ENCODE results near the gene RHOH.

RHOH gene

DNA sequence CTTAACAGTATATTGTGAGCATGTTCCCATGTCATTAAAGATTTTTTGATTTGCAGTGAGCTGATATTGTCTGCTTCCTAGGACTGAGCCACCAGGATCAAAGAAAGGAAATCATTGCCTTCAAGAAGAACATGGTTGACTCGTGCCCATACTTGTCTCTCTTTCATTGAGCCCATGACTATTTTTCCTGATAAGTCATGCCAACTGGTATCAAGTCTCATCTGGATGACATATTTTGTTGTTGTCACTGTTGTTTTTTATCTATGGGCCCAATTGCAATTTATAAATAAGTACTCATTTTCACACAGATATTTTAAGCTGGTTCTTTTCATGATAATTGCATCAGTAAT, 10.2 kb upstream of the RHOH start:
- in situ Hi-C loops (cut with HindIII; ENCODE audit: low sequenced_read_pairs), result no loop called here

DNA sequence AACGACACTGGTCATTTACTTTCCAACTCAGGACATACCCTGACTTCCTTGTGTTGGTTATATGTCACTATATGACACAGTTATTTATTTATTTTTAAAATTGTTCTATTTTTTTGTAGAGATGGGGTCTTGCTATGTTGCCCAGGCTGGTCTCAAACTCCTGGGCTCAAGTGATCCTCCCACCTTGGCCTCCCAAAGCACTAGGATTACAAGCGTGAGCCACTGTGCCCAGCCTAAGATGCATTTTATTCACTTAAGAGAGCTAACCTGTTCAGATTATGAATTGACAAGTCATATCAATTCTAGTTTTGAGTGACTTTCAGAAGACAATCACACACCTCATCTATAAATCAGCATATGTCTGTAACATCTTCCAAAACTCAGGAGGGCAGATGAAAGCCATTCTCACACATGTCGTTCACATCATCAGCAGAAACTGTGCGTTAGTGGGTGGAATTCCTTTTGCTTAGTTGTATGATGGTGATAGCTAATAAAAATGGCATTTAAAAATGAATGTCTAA, 9.4 kb upstream of the RHOH start:
- in situ Hi-C loops (cut with HindIII; ENCODE audit: low sequenced_read_pairs), result no loop called here

DNA sequence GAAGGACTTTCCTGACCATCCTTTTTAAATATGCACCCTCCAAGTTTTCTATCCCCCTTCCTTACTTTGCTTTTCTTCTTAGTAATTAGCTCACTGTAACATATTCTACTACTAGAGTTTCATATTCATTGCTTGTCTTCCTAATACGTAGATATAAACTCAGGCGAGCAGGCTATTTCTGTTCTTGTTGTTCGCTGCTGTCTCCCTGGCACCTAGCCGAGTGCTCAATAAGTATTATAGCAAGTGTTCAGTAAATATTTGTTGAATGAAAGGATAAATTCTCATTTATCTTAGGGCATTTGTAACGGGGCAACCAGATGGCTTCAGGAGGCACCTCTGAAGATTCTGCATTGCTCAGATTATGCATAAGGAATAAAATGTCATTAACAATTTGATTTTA, 6.8 kb upstream of the RHOH start:
- in situ Hi-C loops (cut with HindIII; ENCODE audit: low sequenced_read_pairs), result no loop called here

DNA sequence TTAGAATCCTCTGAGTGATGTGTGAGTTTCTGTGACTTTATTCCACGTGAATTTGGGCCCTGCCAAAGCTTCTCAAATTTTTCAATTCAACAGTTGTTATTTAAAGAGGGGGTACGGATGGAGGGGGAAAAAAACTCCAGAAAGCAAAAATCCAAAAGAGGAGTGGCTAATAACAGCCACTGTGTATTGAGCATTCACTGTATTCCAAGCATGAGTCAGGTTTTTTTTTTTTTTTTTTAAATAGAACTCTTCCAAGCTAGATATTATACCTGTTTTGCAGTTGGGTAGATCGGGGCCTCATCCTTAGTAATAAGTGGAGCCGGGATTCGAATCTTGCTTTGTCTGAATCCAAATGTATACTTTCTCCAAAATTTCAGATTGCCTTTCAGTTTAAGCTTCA, 6.4 kb upstream of the RHOH start:
- in situ Hi-C loops (cut with HindIII; ENCODE audit: low sequenced_read_pairs), result no loop called here

DNA sequence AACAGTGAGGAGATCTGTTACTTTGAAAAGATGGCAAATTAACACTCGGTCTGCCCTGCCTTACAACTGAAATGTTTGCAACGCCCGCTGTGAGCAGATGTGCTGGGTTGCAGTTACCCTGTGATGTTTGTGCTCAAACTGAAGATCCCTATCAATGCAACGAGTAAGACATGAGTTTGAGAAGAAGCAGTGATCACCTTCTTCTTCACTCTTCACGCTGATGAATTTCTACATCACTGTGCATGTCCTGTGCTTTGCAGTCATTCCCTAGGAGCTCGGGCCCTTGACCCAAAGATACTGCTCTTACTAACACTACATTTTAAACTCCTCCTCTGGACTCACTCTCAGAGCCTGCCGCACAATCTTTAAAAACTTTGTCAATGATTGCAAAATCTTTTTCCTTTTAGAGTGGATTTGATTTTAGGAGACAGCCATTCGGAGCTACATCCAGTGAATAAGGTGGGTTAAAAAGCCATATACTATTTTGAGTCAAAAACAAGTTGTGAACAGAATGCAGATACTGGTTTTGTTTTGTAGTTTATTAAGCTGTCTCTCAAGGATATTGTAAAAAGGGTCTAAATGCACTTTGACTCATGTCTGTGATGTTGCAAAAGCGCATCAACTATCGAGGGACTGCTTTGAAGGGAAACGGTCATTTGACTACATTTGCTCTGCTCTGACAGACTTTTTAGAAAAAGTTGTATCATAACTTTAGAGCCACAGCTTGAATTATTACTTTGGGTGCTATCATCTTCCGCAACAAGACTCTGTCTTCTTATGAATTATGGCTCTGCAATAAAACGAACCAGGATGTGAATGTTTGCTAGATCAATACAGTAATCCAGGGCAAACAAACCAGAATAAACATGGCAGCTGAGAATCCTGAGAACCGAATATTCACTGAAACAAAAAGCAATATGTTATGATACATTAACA, 5.7 kb upstream of the RHOH start:
- in situ Hi-C loops (cut with HindIII; ENCODE audit: low sequenced_read_pairs), result no loop called here

DNA sequence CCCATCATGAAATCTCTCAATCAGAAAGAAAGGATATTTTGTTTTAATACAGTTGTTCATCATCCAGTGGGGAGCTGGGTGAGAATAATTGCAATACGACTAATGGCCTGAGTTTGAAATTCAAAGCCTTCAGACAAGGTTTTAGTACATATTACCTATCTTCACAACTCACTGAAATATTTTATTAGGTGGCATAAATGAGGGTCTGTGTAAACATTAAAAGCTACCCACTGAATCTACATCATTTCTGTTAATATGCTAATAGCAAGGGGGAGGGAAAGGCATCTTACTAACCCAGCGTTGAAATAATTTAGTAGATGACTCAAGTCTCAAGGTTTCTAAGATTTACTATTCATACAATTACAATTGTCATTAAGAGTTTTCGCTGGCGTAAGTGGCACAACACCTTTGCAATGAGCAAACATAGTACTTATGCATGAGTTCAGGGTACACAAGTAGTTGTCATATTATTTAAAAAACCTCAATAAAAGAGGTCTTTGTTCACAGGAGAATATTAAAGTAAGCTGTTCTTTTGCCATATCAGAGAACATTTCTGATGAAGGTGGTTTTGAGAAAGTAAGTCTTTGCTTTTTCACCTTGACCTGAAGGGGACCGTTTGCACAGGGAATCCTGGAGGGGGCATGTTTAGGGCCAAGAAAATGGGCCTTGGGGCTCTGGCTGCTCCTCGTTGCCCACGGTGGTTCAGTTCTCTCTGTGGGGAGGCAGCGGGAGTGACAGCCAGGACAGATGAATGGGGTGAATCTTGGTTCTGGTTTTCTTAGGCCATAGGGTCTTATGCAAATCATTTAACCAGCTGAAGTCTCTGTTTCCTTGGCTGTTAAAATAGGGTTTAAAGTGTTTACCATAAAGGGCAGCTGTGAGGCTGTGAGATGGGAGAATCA, 4.5 kb upstream of the RHOH start:
- in situ Hi-C loops (cut with HindIII; ENCODE audit: low sequenced_read_pairs), result no loop called here

DNA sequence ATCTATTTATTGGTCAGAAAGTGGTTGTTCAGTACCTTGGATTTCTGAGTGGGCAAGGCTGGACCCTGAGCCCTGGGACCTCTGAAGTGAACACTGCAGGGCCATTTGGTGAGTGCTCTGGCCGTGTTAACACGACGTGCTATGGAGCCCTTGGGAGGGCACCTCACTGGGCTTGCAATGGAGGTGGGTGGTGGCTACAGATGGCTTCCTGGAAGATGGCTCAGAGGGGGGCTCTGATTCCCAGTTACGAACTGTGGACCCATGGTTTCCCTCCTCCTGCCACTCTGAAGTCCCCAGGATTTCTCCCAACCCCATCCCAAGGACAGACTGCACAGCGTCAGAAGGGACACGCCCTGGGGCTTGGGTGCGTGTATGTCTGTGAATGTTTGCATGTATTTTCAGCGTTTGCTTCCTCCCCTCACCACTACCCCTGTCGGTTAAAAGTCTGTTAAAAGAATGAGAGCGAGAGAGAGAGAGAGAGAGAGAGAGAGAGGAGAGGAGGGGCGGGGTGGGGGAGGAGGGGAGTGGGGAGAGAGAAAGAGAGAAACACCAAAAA, 3.7 kb upstream of the RHOH start:
- in situ Hi-C loops (cut with HindIII; ENCODE audit: low sequenced_read_pairs), result no loop called here

DNA sequence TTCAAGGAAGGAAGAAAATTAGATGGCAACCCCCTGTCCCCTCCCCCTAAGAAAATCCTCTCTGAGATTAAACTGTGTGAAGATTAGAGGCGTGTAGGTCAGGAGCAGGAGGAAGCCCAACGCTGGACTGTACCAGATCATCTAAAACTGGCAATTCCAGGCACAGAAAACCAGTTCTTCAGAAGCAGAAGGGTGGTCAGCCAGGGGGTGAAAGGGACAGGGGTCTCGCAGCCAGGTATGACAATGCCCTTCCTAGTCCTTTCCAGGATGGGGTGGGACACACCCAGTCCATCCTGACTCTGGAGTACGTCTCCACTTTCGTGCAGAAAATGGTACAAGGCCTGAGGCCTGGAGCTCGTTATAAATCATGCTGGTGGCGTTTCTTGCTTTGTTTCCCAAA, 3.3 kb upstream of the RHOH start:
- in situ Hi-C loops (cut with HindIII; ENCODE audit: low sequenced_read_pairs), result no loop called here

DNA sequence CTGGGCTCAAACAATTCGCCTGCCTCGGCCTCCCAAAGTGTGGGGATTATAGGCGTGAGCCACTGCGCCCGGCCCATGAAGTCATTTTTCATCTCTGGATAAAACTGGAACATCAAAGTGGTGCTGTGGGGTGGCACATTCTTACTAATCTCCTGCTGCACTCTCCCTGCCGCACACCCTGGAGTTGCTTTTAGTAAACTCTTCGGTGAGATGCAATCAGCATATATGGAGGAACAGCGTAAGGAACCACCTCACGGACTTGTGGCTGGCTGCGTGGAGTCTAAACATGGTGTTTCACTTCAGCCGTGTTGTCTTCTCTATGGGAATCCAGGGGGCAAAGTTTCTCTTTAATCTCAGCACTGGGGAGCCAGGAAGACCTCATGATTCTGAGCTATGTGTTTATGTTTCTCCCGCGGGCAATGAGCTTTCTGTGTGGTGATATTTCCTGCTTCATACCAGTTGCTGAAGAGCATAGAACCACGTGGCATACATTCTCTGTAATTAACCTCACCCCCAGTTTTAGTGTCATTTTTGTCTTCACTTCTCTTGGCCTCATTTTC, 2.1 kb upstream of the RHOH start:
- in situ Hi-C loops (cut with HindIII; ENCODE audit: low sequenced_read_pairs), result no loop called here

DNA sequence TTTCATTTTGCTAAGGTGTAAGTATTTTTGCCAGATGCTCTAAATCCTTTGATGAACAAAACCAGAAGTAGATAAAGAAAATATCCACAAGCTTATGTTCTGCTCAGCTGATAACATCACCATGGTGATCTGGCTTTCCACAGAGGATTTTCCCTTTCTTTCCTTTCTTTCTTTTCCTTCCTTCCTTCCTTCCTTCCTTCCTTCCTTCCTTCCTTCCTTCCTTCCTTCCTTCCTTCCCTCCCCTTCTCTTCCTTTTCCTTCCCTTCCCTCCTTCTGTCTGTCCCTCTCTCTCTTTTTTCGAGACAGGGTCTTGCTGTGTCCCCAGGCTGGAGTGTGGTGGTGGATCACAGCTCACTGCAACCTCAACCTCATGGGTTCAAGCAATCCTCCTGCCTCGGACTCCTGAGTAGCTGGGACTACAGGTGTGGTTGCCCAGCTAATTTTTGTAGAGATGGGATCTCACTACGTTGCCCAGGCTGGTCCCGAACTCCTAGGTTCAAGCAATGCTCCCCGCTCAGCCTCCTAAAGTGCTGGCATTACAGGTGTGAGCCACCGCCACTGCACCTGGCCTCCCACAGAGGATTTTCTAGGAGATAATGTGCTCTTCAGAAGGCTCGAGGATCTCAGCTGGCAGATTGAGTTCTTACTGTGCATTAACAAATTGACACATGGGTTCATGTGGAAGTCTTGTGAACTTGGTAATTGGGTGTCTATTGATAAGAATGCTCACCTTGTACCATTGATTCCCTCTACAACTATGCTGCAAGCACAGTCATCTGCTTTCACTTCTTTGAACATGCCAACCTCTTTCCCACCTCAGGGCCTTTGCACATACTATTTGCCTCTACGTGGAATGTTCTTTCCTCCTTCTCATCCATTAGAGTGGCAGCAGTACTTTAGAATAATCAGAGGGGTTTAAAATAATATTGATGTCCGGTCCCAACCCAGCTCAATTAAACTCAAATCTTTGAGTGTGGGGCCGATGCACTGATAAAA, 1.4 kb upstream of the RHOH start:
- in situ Hi-C loops (cut with HindIII; ENCODE audit: low sequenced_read_pairs), result no loop called here

DNA sequence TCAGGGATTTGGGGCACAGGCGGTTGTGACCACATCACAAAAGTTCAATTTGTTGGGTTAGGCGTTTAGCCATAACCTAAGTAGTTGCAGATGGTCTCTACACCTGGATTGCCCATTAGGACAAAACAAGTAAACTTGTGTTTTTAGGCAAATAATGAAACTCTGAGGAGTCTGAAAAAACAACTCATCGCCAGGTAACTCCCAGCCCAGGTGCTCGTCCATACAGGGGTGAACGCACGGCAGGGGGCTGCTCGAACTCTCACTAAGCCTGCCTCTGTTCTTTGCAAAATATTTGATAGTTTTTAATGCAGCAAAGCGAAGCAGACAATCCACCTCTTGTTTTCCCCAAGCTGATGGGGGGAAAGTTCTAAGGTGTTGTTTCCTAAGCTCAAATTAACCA, 559 bp upstream of the RHOH start:
- in situ Hi-C loops (cut with HindIII; ENCODE audit: low sequenced_read_pairs), result no loop called here

DNA sequence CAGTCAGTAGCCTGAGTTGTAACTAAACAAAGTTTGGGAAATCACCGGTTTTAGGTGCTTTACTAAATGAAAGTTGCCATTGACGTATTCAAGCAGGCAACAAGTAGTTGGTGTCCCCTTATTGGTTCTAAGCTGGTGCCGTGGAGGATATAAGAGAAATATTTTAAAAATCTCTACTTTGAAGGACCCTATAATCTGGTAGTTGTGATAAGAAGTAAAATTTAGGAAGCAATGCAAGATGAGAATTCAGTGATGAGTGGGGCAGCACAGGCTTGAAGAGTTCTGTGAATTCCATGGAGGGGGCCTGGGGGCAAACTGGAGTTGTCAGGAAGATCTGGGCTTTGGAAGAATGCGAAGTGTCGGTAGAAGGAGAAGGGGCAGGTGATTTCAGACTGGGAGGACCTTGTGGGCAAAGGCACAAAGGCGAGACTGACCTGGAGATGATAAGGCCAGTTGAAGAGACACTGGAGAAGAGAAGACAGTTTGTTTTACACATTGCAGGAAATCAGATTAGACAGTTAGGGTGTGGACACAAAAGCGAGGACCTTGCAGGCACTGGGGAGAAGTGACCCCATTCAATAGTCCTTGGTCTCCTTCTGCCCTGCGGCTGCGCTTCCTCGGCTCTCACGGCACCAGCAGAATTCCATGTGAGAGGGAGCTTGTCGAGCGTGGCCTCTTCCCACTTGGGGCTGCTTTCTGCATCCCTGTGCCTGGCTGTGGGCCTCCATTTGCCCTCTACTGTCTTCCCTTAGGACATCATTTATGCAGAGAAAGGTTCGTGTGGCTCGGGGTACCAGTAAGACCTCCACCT, 1.3 kb downstream of the RHOH start:
- in situ Hi-C loops (cut with HindIII; ENCODE audit: low sequenced_read_pairs), result no loop called here

DNA sequence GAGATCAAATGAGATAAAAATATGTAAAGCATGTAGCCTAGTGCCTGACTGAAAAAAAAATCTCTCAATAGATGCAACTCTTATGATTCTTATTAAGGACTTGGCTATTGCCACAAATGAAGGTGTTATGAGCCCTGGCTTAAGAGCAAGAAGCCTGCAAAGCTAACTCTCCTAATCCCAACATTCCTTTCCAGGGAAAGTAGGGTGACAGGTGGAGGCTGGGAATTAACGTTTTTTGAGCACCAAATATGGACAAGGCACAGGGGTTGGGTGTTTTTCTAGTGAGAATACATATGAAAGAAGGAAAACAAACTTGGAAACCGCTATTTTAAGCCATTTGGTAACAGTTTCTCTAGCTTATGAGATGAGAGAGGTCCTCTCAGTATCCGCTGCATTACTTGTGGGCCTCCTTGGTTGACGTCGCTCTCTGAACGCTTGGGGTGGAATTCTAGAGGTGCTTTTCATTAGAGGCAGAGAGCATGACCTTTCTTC, 2.4 kb downstream of the RHOH start:
- in situ Hi-C loops (cut with HindIII; ENCODE audit: low sequenced_read_pairs), result no loop called here

DNA sequence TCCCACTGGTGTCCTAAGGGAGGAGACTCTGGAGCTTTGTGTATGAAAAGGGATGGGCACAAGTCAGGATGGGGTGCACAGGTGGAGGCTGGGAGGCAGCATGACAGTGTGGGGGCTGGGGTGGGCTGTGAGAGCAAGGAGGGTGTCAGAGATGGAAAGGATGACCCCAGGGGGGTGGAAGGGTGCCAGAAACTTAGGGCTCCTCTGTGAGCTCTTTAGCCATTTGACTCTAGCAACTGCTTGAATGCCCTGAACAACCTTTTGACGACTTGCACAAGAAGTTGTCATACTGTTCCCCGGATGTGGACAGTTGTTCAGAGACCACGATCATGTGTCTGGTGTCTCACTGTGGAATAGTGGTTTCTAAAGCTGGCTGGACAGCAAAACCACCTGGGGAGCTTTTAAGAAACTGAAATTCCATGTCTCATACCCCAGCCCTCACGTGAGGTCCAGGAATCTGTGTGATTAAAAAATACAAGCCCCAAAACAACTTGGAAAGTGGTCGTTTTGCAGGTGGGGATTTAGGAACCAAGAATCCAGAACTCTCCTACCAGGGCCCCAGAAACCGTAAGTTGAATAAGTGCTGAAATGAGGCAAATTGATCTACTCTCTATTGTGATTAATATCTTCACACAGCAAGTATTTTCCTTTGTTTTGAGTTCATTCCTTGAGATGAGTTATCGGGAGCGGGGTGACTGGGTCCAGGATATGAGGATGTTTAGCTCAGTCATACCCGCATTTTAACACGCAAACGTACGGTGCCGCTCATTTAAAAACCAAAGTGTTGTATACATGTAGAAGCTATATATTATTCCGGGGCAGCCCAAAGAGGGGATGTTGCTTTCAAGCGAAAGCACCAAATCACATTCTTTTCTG, 3.4 kb downstream of the RHOH start:
- in situ Hi-C loops (cut with HindIII; ENCODE audit: low sequenced_read_pairs), result no loop called here

DNA sequence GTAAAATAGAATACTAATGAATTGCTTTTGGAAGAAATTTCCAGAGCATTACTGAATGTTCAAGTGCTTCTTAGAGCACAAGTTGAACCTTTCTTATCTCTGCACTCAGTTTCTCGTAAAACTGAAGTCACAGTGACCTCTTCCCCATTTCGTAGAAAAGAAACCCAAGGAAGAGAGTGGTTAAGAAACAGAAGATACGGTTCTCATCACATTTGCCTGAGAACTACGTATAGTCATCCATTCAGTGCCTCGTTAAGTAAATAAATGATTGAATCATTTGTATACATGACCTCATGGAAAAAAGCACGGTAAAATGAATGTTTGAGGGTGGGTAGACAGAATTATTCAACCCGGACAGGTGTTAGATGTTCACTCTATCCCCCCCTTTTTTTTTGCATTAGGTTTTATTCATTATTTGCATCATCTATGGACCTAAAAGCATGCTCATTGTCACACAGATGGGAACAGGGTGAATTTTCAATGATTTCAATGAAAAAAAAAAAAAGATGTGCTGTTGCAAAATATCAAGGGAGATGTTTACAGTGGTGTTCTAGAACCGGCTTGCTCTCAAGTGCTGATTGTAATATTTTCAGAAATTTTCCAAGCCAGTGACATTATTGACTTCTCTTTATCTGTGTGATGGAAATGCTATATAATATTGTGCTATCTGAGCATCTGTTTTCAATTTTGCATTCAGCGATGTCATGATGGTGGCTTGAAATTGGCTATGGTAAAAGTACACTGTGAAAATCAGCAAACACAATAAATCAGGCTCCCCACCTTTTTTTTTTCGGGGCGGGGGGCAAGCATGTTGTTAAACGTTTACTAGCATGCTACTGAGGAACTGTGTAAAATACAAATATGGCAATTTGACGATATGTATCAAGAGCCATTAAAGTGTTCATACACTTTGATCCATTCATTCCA, 4.3 kb downstream of the RHOH start:
- in situ Hi-C loops (cut with HindIII; ENCODE audit: low sequenced_read_pairs), result no loop called here

DNA sequence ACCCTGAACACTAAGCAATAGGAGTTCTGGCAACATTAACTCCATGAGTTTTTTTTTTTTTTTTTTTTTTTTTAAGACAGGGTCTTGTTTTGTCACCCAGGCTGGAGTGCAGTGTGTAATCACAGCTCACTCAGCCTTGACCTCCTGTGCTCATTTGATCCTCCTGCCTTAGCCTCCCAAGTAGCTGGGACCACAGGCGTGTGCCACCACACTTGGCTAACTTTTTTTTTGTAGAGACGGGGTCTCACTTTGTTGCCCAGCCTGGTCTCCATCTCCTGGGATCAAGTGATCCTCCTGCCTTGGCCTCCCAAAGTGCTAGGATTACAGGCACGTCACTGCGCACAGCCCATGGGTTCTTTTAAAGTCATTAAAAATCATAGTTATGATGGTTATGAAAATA, 5.1 kb downstream of the RHOH start:
- in situ Hi-C loops (cut with HindIII; ENCODE audit: low sequenced_read_pairs), result no loop called here

DNA sequence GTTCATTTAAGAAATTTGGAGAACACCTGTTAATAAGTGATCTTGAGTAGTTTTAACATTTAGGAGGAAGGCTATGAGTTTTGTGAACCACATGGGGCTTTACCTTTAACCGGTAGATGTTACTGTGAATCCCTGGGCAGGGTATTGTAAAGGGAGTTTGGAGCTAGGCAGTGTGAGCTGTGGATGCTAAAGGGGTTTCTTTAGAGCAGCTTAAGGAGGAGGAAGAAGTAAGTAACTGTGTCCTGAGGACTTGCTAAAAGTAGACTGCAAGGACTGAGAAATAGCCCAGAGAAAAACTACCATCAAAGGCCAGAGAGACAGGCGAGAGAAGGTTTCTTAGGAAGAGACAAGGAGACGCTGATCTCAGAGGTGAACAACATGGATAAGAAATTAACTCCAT, 5.6 kb downstream of the RHOH start:
- in situ Hi-C loops (cut with HindIII; ENCODE audit: low sequenced_read_pairs), result no loop called here

Measured in endothelial cell of hepatic sinusoid (primary cell).